COR-L47 (cell line): ENCODE results near the gene ZNF727.
"Not testable (repeated sequence)": the region's sequence is repeated elsewhere in the genome, so short reads cannot be mapped to it uniquely, and the experiment has no call there.

Experiments
- DNase-seq: peaks from one replicate; lab custom pipeline; 2025; lab: John Stamatoyannopoulos, UW

Gene ZNF727

GRCh38 chr7:64045301-64046040 lies at the start of gene ZNF727:
TSS of gene ZNF727 (plus strand) at chr7:64045434. CDS start at chr7:64045622, 188 bp downstream.
- DNase-seq: no peak

- DNase-seq: no peak
Observed at GRCh38 chr7:63998549-63998948, 46.7 kb upstream of the ZNF727 start, which contains the start of gene ZNF722. TSS of gene ZNF722 (plus strand) at chr7:63998849. CDS start at chr7:63998962, 113 bp downstream.

- not testable (repeated sequence) for DNase-seq
Observed at GRCh38 chr7:64015496-64015895, 29.7 kb upstream of the ZNF727 start.

- DNase-seq: no peak
Observed at GRCh38 chr7:64035388-64035787, 9.8 kb upstream of the ZNF727 start.

GRCh38 chr7:64037095-64037494 lies 8.1 kb upstream of the ZNF727 start:
- no peak for DNase-seq

GRCh38 chr7:64046041-64046389 lies 781 bp downstream of the ZNF727 start:
- DNase-seq: no peak

GRCh38 chr7:64077837-64078698 lies 32.8 kb downstream of the ZNF727 start:
- not testable (repeated sequence) for DNase-seq

GRCh38 chr7:64078699-64078994 lies 33.4 kb downstream of the ZNF727 start:
- no peak for DNase-seq

- DNase-seq: no peak
Observed at GRCh38 chr7:64087501-64087900, 42.3 kb downstream of the ZNF727 start.

- DNase-seq: not testable (repeated sequence)
Observed at GRCh38 chr7:64088863-64089262, 43.6 kb downstream of the ZNF727 start.
